Measurements from ENCODE around the gene MOB3B.

GRCh38 chr9:27373851-27374250 lies 155.8 kb downstream of the MOB3B start:
- TF ChIP-seq CTCF (IDR thresholded peaks at IDR 0.05) = no peak
- no peak for TF ChIP-seq POLR2A (IDR thresholded peaks at IDR 0.05)
